GM19043 (cell line): Measurements from ENCODE around the gene DNTTIP2.
A peak's percentile ranks its signal among the peaks of the same experiment; 100 is the strongest.
"Not testable (repeated sequence)": the region's sequence is repeated elsewhere in the genome, so short reads cannot be mapped to it uniquely, and the experiment has no call there.

Source experiments
- ATAC-seq: cut with Tn5 transposase; IDR thresholded peaks from one replicate; pipeline ENCODE4 v1.9.1; 2021; ENCODE audit warnings: low read depth; ENCODE audit not compliant: unreplicated experiment

Gene DNTTIP2, protein sequence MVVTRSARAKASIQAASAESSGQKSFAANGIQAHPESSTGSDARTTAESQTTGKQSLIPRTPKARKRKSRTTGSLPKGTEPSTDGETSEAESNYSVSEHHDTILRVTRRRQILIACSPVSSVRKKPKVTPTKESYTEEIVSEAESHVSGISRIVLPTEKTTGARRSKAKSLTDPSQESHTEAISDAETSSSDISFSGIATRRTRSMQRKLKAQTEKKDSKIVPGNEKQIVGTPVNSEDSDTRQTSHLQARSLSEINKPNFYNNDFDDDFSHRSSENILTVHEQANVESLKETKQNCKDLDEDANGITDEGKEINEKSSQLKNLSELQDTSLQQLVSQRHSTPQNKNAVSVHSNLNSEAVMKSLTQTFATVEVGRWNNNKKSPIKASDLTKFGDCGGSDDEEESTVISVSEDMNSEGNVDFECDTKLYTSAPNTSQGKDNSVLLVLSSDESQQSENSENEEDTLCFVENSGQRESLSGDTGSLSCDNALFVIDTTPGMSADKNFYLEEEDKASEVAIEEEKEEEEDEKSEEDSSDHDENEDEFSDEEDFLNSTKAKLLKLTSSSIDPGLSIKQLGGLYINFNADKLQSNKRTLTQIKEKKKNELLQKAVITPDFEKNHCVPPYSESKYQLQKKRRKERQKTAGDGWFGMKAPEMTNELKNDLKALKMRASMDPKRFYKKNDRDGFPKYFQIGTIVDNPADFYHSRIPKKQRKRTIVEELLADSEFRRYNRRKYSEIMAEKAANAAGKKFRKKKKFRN

GRCh38 chr1:93878889-93879586 is at the start of gene DNTTIP2:
Gene DNTTIP2, minus strand, starts transcription at chr1:93879206. Its CDS starts 58 bp downstream, at chr1:93879148.
- peak; percentile 90 for ATAC-seq

GRCh38 chr1:93925206-93925605 is 46.2 kb upstream of the DNTTIP2 start:
- no peak for ATAC-seq

DNA sequence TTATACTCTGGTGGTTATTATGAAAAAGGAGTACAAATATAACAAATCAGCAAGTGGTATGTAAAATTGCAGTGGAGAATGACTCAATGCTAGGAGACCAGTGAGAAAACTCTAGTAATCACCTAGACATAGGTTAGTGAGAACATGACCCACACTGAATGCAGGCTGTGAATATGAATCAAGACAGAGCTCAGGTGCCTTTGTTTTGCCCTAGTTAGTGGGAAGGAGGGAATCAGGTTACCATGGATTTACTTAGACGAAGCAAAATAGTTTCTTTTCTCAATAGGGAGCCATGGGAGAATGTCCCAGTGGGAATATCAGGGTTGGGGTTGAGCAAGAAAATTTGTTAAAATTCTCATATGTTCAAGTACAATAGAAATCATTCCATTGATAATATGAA is 40.8 kb upstream of the DNTTIP2 start:
- no peak for ATAC-seq

- ATAC-seq, result no peak
These were observed 38.3 kb upstream of the DNTTIP2 start for GRCh38 chr1:93917302-93917701.

- not testable (repeated sequence) for ATAC-seq
These were observed 31.9 kb upstream of the DNTTIP2 start for GRCh38 chr1:93910880-93911279.

DNA sequence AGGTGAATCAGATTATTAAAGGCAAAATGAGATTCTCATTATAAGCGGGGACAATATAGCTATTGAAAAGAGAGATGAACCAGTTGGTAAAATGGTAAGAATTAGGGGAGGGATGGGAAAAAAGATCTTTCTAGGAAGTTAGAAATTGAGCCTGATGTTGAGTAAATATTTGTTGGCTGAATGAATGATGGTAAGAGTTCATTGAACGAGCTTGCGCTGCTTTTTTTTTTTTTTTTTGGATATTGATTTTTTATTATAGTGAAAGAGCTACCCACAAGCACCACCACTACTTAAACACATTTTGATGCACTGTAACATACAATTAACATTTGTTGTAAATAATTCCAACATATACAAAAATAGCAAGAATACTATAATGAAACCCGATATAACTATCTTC is 31.3 kb upstream of the DNTTIP2 start:
- no peak for ATAC-seq

DNA sequence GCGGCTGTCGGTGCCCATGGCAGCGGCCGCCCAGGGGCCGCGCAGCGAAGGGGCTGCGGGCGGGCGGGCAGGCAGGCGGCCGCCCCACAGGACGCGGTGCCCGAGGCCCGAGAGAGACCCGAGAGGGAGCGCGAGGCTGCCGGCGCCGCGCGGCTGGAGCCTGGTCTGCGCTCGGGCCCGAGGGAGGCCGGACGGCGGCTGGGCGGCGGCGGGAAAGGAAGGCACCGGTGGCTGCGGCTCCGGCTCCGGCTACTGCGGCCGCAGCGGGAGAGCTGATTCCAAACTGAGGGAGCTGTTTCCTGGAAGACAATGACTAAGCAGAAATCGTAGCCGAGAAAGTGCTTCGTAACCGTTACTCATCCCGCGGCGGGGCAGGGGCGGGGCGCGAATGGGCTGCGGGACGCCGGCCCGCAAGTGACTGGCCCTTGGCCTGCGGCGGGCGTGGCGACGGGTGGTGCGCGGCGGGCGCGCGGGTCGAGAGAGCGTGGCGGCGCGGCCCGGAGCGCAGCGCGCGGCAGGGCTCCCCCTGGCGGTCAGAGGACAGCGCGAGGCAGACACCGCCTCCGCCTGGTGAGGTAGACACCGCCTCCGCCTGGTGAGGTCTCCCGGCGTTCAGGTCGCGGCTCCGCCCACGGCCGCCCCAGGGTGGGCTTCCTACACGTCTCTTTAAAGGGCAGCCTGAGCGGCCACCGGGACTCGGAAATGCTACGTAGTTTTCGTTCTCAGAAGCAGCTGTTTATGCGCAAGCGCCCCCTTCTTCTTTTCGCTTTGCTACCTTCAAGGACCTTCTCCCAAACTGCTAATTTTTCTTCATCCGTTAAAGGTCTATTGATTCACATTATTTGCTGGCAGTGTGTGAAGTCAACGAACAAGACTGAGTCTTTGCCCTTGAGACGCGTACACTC is 30.4 kb upstream of the DNTTIP2 start, which contains the start of gene GCLM:
GCLM (minus strand) TSS at position 285 of the 905 bp plus-strand sequence; CDS start at position 18, 267 bp downstream.
- peak; percentile 91 for ATAC-seq

DNA sequence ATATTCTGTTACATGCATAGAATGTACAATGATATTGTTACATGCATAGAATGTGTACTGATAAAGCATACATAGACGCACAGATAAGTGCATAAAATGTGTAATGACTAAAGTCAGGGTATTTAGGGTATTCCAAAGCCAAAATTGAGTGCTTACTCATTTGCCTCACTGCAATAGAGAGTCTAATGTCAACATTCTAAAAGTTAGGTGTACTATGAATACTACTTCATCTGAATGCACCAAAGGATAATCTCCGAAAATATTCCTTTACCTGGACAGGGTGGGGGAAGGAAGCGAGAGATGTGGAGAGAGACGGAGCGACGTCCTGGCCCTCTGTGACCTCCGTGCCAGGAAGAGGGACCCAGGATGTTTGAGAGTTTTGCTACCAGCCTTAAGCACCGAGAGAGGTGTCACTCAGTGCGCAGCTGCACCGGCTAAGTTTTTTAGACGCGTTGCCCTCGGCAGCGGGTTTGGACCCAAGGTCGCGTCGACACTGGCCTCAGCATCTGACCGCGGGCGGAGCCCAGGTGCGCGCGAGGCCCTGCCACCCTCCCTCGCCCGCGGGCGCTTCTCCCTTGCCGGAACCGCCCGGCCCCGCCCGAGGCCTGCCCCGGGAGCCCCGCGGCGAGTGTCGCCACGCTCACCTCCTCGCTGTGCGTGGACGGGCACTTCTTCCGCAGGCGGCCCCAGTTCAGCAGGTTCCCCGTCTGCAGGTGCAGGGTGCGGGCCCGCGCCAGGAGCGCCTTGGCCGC is 29.6 kb upstream of the DNTTIP2 start:
- peak; percentile 23 for ATAC-seq

DNA sequence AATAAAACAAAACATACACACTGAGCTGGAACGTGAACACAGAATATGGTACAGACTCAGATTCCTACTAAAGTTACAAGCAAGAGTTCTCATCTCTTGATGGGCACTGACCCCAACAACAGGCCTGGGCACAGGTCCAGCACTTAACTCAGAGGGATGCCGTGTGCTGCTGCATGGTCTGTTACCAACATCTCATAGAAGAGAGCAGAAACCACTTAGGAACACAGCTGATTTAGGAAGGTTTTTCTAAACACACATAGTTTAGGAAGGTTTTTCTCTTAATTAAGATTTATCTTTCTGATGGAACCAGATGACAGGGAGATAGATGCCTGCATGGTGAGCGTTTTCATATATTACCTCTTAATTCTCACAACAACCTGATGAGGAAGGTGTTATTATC is 28.7 kb upstream of the DNTTIP2 start:
- no peak for ATAC-seq

DNA sequence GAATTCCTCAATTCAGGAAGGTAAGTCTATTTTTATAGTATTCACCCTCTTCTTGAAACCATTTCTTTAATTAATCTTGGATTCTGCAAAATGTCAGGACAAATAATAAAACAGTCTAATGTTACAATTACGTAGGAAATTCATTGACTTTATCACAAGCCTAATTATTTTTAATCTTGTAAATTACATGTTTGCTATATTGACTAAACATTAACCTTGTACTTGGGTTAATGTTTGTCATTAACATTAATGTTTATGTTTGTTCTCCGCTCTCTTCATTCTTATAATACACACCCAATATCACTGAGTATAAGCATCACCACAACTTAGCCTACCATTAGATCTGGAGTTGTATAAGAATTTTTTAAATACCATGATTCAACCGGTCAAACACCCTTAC is 27.5 kb upstream of the DNTTIP2 start:
- ATAC-seq, result no peak

DNA sequence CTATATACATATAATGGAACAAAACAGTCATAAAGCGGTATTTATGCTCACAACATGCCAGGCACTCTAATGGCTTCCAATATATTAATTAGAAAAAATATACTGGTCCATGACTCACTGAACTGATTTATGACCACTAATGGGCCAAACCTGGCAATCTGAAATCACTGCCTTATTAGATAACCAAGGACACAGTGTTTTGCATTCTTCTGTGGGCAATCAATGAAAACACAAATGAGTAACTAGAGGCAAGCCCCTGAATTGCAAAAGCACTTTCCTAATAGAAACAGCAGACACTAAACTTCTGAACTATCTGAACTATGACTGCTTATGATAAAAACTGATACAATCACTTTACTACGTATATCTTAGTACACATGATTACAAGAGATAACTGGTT is 26.7 kb upstream of the DNTTIP2 start:
- ATAC-seq, result no peak

DNA sequence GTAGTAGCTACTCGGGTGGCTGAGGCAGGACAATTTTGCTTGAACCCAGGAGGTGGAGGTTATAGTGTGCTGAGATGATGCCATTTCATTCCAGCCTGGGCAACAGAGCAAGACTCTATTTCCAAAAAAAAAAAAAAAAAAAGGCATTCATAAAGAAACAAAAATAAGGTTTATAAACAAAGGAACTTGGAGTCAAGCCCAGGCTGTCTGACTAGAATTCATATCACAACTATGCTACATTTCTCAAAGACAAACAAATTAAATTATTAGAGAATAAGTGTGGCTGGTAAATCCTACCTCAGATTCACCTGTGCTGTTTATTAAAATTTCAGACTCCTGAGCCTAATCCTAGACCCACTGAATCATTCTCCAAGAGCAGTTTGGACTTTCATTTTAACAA is 26.0 kb upstream of the DNTTIP2 start:
- no peak for ATAC-seq

- no peak for ATAC-seq
These were observed 25.2 kb upstream of the DNTTIP2 start for GRCh38 chr1:93904228-93904627.

DNA sequence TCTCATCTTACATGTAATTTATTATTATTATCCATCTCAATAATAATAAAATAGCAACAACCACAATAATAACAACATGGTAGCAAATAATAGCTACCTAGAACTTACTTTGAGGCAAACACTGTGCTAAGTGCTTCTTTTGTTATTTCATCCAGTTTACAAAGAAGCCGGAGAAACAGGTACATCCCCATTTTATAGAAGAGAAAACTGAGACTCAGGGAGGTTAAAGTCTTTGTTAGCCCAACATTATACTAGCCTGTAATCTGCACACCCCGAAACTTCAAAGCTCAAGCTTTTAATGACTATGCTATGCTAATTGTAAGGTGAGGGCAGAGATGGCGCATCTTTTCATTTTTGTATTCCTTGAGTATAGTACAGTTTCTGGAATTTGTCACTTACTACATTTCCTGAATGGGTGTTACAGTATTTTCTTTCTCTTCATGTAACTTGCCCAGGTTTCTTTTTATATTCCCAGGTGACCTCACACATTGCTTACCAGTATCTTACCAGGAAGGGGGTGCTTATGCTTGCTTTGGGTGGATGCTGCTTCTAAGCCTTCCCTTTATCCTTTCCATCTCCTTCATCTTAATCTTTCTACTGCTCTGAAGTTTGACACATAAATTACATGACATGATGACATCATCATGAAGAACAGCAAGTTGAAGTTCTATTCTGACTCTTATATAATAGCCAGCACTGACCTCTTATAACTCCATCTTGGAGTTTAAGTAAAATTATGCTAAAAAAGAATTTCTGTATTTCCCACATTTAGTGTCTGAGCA is 21.9 kb upstream of the DNTTIP2 start:
- no peak for ATAC-seq

DNA sequence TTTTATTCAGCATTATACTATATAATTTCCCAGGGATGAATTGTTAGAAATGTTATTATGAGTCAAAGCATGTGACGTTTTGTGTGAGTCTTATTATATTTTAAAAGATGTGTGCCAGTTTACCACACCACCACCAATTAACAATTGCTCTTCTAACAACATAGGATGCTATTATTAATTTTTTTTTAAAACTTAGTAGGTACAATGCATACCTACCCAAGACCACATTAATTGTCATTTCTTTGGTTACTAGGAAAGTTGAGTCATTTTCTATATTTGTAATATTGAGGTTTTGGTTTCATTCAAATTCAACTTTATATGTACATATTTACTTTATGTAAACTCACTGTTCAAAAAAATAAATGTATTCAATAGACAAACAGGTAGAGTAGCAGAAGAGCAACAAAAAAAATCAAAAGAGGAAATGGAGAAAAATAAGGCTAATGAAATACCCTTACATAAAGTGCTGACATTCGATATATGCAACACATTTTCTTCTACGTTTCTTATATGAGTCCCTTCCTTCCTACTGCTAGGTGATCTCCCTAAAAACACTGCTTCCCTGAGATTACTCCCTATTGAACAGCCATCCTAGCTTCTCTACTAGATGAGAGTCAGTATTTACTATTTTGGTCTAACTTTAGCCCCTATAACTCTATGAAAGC is 20.7 kb upstream of the DNTTIP2 start:
- ATAC-seq, result no peak

DNA sequence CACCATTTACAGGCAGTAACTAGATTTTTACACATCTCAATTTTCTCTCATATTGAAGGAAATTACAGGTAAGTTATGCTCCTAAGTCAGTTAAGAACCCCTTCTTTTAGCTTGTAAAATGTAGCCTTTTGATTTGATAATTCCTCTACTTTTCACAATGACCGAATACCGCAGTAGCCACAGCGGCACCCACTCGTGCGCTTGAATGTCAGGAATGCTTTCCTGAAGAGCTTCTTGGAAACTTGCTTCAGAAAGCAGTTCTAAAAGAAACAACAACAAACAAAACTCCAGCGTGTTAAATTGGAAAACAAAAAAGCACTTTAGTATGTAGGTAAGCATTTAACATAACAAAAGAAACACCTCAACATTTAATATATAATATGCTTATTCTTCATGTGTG is 9.9 kb upstream of the DNTTIP2 start:
- no peak for ATAC-seq

DNA sequence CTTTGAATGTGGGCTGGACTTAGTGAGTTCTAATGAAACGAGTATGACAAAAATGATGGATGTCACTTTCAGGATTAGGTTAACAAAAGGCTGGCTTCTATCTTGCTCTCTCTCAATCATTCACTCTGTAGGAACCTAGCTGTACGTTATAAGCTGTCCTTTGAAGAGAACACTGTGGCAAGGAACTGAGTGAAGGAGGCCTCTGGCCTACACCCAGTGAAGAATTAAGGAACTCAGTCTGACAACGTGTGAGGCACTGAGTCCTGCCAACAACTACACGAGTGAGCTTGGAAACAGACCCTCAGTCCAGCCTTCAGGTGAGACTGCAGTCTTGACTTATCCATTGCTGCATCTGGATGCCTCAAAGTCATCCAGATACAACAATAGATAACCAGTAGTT is 3.3 kb upstream of the DNTTIP2 start:
- ATAC-seq, result no peak

DNA sequence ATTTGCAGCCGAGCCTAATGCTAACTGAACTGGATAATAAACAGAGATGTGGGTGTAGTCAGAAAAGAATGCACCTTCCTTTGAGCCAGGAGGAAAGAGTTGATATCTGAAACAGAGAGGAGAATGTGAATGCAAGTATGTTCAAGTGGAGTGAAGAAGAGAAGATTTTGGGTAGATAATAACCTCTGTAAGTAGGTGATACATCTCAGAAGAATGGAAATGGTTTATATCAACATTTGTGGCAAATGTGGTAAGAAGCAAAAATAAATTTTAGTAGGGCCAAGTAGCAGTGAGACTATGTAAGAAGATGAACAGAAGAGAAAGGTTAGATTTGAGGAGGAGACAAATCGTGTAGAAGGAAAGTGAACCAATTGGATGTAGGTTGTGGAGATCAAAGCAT is 1.7 kb upstream of the DNTTIP2 start:
- no peak for ATAC-seq
